CD14-positive monocyte (primary cell): ENCODE data around the gene WFDC2. TPM values are rescaled to one million over a fixed set of nuclear protein-coding genes. Genes with fewer than 3 reads are reported as not detected.

Experiments
- DNase-seq, 3 donors: peaks; one replicate each; pipeline ENCODE4 v3.0.0-alpha.2; 2011 to 2022
- H2AFZ ChIP-seq: 2 replicates; pipeline ENCODE4 v1.6.0; 2012; ENCODE audit warnings: mild to moderate bottlenecking, low read depth, low read length, inconsistent platforms; ENCODE audit not compliant: insufficient read depth, poor library complexity, severe bottlenecking
- H3K27ac ChIP-seq, 2 donors: 1 replicate in 1 of 2; 2 replicates in 1 of 2; pipeline ENCODE4 v1.5.1; 2012 to 2013; ENCODE audit warnings: low read length in 2 of 2, control low read depth in 1 of 2, inconsistent platforms in 1 of 2, low read depth in 1 of 2, mild to moderate bottlenecking in 1 of 2
- H3K27me3 ChIP-seq, 2 donors: one replicate each; pipeline versions ENCODE4 v1.6.0 to v1.6.1; 2011 to 2013; ENCODE audit warnings: low read length in 2 of 2; ENCODE audit not compliant: control insufficient read depth in 2 of 2, insufficient read depth in 2 of 2
- H3K36me3 ChIP-seq, 2 donors: replicated peaks in 1 of 2; 1 replicate in 1 of 2; 2 replicates in 1 of 2; pipeline versions ENCODE4 v1.5.1 to v1.6.1; 2012 to 2013; ENCODE audit warnings: low read length in 2 of 2, control low read depth in 1 of 2, inconsistent platforms in 1 of 2, mild to moderate bottlenecking in 1 of 2; ENCODE audit not compliant: insufficient read depth in 2 of 2, control insufficient read depth in 1 of 2
- H3K4me1 ChIP-seq, 2 donors: 1 replicate in 1 of 2; 2 replicates in 1 of 2; pipeline versions ENCODE4 v1.5.1 to v1.6.1; 2012 to 2013; ENCODE audit warnings: low read length in 2 of 2, control low read depth in 1 of 2, inconsistent platforms in 1 of 2, mild to moderate bottlenecking in 1 of 2, moderate library complexity in 1 of 2; ENCODE audit not compliant: insufficient read depth in 2 of 2, control insufficient read depth in 1 of 2
- H3K4me2 ChIP-seq: replicated peaks from 2 replicates; pipeline ENCODE3; 2012; ENCODE audit warnings: low read length, moderate library complexity, mild to moderate bottlenecking; ENCODE audit not compliant: poor library complexity, severe bottlenecking; ENCODE audit errors: extremely low read depth
- H3K4me3 ChIP-seq, 3 experiments: fragments of 200-600 bp in 1 of 3; sonication (generic) in 1 of 3; replicated peaks in 1 of 3; 1 replicate in 2 of 3; 2 replicates in 1 of 3; pipeline ENCODE4 v1.5.1; 2011 to 2013; ENCODE audit warnings: low read length in 3 of 3, mild to moderate bottlenecking in 3 of 3, control low read depth in 2 of 3, low read depth in 2 of 3, inconsistent platforms in 1 of 3, moderate library complexity in 1 of 3
- H3K79me2 ChIP-seq: 2 replicates; pipeline ENCODE4 v1.6.0; 2012; ENCODE audit warnings: mild to moderate bottlenecking, control low read depth, inconsistent platforms, low read length, moderate library complexity; ENCODE audit not compliant: insufficient read depth
- H3K9ac ChIP-seq: 2 replicates; pipeline ENCODE4 v1.6.0; 2017; ENCODE audit warnings: low read length, mild to moderate bottlenecking; ENCODE audit not compliant: insufficient read depth, poor library complexity, severe bottlenecking
- H3K9me3 ChIP-seq, 2 donors: replicated peaks in 1 of 2; 1 replicate in 1 of 2; 2 replicates in 1 of 2; pipeline versions ENCODE4 v1.5.1 to v1.6.1; 2012 to 2013; ENCODE audit warnings: low read length in 2 of 2, control low read depth in 1 of 2; ENCODE audit not compliant: control insufficient read depth in 1 of 2, insufficient read depth in 1 of 2
- H4K20me1 ChIP-seq: 2 replicates; pipeline ENCODE4 v1.6.0; 2012; ENCODE audit warnings: mild to moderate bottlenecking, low read length, control low read depth, moderate library complexity; ENCODE audit not compliant: insufficient read depth
- H3K27ac Mint-ChIP-seq, 7 donors: one replicate each; pipeline ENCODE4 v1.8.0; 2020; ENCODE audit warnings: mild to moderate bottlenecking in 7 of 7, mixed read lengths in 7 of 7, moderate library complexity in 6 of 7, inconsistent platforms in 2 of 7
- H3K27me3 Mint-ChIP-seq, 3 donors: one replicate each; pipeline ENCODE4 v1.8.0; 2021 to 2022; ENCODE audit warnings: low read depth in 3 of 3, mild to moderate bottlenecking in 3 of 3, mixed read lengths in 3 of 3, moderate library complexity in 3 of 3, inconsistent platforms in 1 of 3
- H3K36me3 Mint-ChIP-seq, 2 donors: one replicate each; pipeline ENCODE4 v1.8.0; 2020; ENCODE audit warnings: mixed read lengths in 2 of 2, inconsistent platforms in 1 of 2, mild to moderate bottlenecking in 1 of 2
- H3K4me1 Mint-ChIP-seq: one replicate; pipeline ENCODE4 v1.8.0; 2020; ENCODE audit warnings: mild to moderate bottlenecking, mixed read lengths
- H3K4me3 Mint-ChIP-seq, 2 donors: one replicate each; pipeline ENCODE4 v1.8.0; 2020; ENCODE audit warnings: mild to moderate bottlenecking in 2 of 2, mixed read lengths in 2 of 2, moderate library complexity in 1 of 2
- H3K9me3 Mint-ChIP-seq, 7 donors: one replicate each; pipeline ENCODE4 v1.8.0; 2020 to 2022; ENCODE audit warnings: mixed read lengths in 7 of 7, mild to moderate bottlenecking in 6 of 7, moderate library complexity in 6 of 7, inconsistent platforms in 2 of 7
- CTCF ChIP-seq: fragments of 200-600 bp; IDR thresholded peaks from one replicate; pipeline ENCODE4 v1.8.0; 2022; ENCODE audit warnings: antibody characterized with exemption, mild to moderate bottlenecking
- WGBS: methylation state at CpG from one replicate; pipeline ENCODE4 v1.1.5; 2013; ENCODE audit warnings: missing lambda C conversion rate; ENCODE audit not compliant: insufficient coverage; 5-methylcytosine and 5-hydroxymethylcytosine counted together
- intact Hi-C, 2 donors: fragments of 100-400 bp; cut with micrococcal nuclease; formaldehyde crosslinking; loops; one replicate each; pipeline versions ENCODE4 v1.15.0 to v1.15.1; 2023
- polyA plus RNA-seq, 3 donors: library from polyadenylated mRNA; depleted of rRNA in 1 of 3; unstranded in 2 of 3; stranded (reverse) in 1 of 3; fragments of 300-500 nt in 2 of 3; fragments of >200 nt in 1 of 3; fragmentation: Illumina TruSeq in 2 of 3; gene quantifications; 1 replicate in 2 of 3; 2 replicates in 1 of 3; pipeline ENCODE4 v1.2.3, GENCODE V29; 2012 to 2021

WFDC2 gene
- polyA plus RNA-seq, 3 donors: not detected

GRCh38 chr20:45467861-45468260 lies 1.7 kb upstream of the WFDC2 start:
- peaks cover 0 to 18% of the 10 kb centered on the region in 2 donors for H3K9me3 ChIP-seq
- peaks cover 28 to 48% of the 10 kb centered on the region in 2 donors for H3K27me3 ChIP-seq
- H3K9ac ChIP-seq: no peak overlapping the region
- H3K9me3 Mint-ChIP-seq: peaks cover 0 to 15% (median 4%) of the 10 kb centered on the region in 7 donors
- H3K4me1 ChIP-seq: peaks cover 16 to 17% of the 10 kb centered on the region in 2 donors
- H3K27me3 Mint-ChIP-seq: peaks cover 45 to 52% (median 50%) of the 10 kb centered on the region in 3 donors
- H3K4me3 ChIP-seq: no peak overlapping the region
- no peak for TF ChIP-seq CTCF
- WGBS: 95% methylated on average over 2 of the region's 3 CpGs
- no peak overlapping the region for H3K4me3 Mint-ChIP-seq
- no peak for DNase-seq
- intact Hi-C loops: no loop called here
- H3K36me3 Mint-ChIP-seq: peaks cover 0 to 11% of the 10 kb centered on the region in 2 donors
- H3K79me2 ChIP-seq: no peaks in the 10 kb centered on the region
- no peak overlapping the region for H2AFZ ChIP-seq
- H3K4me1 Mint-ChIP-seq: peaks cover 21% of the 10 kb centered on the region
- no peaks in the 10 kb centered on the region for H3K36me3 ChIP-seq
- no peak overlapping the region for H3K27ac ChIP-seq
- H3K4me2 ChIP-seq: no peak overlapping the region
- H4K20me1 ChIP-seq: no peaks in the 10 kb centered on the region
- H3K27ac Mint-ChIP-seq: no peak overlapping the region

GRCh38 chr20:45470262-45470931 lies 844 bp downstream of the WFDC2 start:
- no peak overlapping the region for H3K27ac Mint-ChIP-seq
- Histone ChIP-seq H3K4me3 (peak overlapping the region; percentile 1 to 66 (median 18)), H3K36me3 (no peaks in the 10 kb centered on the region), H3K79me2 (no peaks in the 10 kb centered on the region), H3K4me2 (peak overlapping the region; percentile 77), H3K4me1 (peaks cover 16 to 17% of the 10 kb centered on the region in 2 donors), H3K9ac (peak overlapping the region; percentile 32), H3K27me3 (peaks cover 28 to 49% of the 10 kb centered on the region in 2 donors), H4K20me1 (no peaks in the 10 kb centered on the region), H3K27ac (no peak overlapping the region), H2AFZ (peak overlapping the region; percentile 71), H3K9me3 (peaks cover 0 to 18% of the 10 kb centered on the region in 2 donors)
- peak overlapping the region; percentile 63 to 87 for H3K4me3 Mint-ChIP-seq
- DNase-seq: peak in 1 of 3 donors; percentile 31
- intact Hi-C loops: no loop called here
- no peak for TF ChIP-seq CTCF
- H3K9me3 Mint-ChIP-seq: peaks cover 0 to 15% (median 4%) of the 10 kb centered on the region in 7 donors
- peaks cover 20% of the 10 kb centered on the region for H3K4me1 Mint-ChIP-seq
- under 1% methylated on average over 45 of the region's 50 CpGs for WGBS
- H3K27me3 Mint-ChIP-seq: peaks cover 54 to 68% (median 64%) of the 10 kb centered on the region in 3 donors
- peaks cover 0 to 11% of the 10 kb centered on the region in 2 donors for H3K36me3 Mint-ChIP-seq
